Astrocyte (in vitro differentiated cells and primary cell): ENCODE data around the gene NRF1.

Source experiments
- EZH2 ChIP-seq: IDR thresholded peaks from 2 replicates; pipeline ENCODE4 v1.6.1; 2012; ENCODE audit warnings: mild to moderate bottlenecking, low read length, inconsistent platforms; ENCODE audit not compliant: insufficient read depth
- TF ChIP-seq, protein P1 (sequence below): IDR thresholded peaks from 2 replicates; pipeline ENCODE4 v1.5.1; 2011; ENCODE audit warnings: low read depth, mild to moderate bottlenecking, inconsistent platforms, low read length, moderate library complexity; ENCODE audit not compliant: insufficient read depth

DNA sequence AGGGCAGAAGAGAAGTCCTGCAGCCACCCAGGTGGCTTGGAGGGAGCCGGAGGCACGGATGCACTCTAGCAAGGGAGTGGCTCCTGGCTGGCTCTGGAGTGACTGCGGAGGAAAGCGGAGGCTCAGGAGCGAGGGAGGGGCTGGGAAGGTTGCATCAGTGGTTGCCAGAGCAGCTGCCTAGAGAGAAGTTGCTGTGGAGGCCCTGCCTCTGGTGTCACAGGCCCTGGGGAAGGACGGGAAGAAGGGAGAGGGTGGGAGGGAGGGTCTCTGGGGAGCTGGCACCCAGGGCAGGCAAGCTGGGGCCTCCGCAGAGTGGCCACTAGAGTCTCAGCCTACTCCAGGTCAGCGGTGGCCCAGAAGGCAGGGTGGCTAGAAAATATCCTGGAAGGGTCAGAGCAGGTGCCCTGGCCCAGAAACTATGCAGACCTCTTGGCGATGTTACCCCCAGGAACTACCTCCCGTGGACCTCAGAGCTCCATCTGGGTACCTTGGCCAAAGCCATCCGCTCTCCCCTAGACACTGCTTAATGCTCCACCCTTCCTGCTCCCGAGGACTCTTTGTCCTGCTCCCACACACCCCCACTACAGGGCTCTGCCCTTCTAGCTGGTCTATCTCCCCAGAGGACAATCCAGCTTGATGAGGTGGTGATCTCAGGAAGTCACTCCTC is 164.3 kb downstream of the NRF1 start:
- TF ChIP-seq, protein P1, sequence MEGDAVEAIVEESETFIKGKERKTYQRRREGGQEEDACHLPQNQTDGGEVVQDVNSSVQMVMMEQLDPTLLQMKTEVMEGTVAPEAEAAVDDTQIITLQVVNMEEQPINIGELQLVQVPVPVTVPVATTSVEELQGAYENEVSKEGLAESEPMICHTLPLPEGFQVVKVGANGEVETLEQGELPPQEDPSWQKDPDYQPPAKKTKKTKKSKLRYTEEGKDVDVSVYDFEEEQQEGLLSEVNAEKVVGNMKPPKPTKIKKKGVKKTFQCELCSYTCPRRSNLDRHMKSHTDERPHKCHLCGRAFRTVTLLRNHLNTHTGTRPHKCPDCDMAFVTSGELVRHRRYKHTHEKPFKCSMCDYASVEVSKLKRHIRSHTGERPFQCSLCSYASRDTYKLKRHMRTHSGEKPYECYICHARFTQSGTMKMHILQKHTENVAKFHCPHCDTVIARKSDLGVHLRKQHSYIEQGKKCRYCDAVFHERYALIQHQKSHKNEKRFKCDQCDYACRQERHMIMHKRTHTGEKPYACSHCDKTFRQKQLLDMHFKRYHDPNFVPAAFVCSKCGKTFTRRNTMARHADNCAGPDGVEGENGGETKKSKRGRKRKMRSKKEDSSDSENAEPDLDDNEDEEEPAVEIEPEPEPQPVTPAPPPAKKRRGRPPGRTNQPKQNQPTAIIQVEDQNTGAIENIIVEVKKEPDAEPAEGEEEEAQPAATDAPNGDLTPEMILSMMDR, result no peak
- no peak for TF ChIP-seq EZH2
